ENCODE results near the gene MZB1. TPM values are rescaled to one million over a fixed set of nuclear protein-coding genes. Genes with fewer than 3 reads are reported as not detected.

The MZB1 gene
- total and polyA plus RNA-seq, 2 of the 13 experiments (the other 11 are each of a cell fraction or from before 2014, with no cell fraction given) = 0.31 to 0.40 TPM

- TF ChIP-seq, protein P1, sequence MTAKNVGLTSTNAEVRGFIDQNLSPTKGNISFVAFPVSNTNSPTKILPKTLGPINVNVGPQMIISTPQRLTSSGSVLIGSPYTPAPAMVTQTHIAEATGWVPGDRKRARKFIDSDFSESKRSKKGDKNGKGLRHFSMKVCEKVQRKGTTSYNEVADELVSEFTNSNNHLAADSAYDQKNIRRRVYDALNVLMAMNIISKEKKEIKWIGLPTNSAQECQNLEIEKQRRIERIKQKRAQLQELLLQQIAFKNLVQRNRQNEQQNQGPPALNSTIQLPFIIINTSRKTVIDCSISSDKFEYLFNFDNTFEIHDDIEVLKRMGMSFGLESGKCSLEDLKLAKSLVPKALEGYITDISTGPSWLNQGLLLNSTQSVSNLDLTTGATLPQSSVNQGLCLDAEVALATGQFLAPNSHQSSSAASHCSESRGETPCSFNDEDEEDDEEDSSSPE (CRISPR knock-in tag; IDR thresholded peaks at IDR 0.05) = no peak
- no peak for TF ChIP-seq MTF1 (CRISPR knock-in tag; IDR thresholded peaks at IDR 0.05)
- no peak for TF ChIP-seq CREB1 (IDR thresholded peaks at IDR 0.05)
- TF ChIP-seq CREB1 (CRISPR knock-in tag; IDR thresholded peaks at IDR 0.05) = no peak
- no peak for TF ChIP-seq SMAD9 (CRISPR knock-in tag; IDR thresholded peaks at IDR 0.05)
- TF ChIP-seq CREM (IDR thresholded peaks at IDR 0.05) = no peak
- TF ChIP-seq CREM (CRISPR knock-in tag; IDR thresholded peaks at IDR 0.05) = no peak
- no peak for TF ChIP-seq ZNF615 (CRISPR knock-in tag; IDR thresholded peaks at IDR 0.05; ENCODE audit: borderline replicate concordance)
- TF ChIP-seq TARDBP (CRISPR knock-in tag; IDR thresholded peaks at IDR 0.05) = no peak
- no peak for TF ChIP-seq NCOA5 (CRISPR knock-in tag; IDR thresholded peaks at IDR 0.05)
- no peak for TF ChIP-seq THAP8 (CRISPR knock-in tag; IDR thresholded peaks at IDR 0.05; ENCODE audit: borderline replicate concordance)
- TF ChIP-seq SOX6 (IDR thresholded peaks at IDR 0.05) = no peak
- peak; percentile 54 for TF ChIP-seq SOX6 (CRISPR knock-in tag; IDR thresholded peaks at IDR 0.05)
- TF ChIP-seq ZC3H13 (CRISPR knock-in tag; IDR thresholded peaks at IDR 0.05) = no peak
- TF ChIP-seq ATF1 (CRISPR knock-in tag; IDR thresholded peaks at IDR 0.05) = peak; percentile 39; the same call in 1 of the 2 replicates
- TF ChIP-seq SYNCRIP (IDR thresholded peaks at IDR 0.05; ENCODE audit: insufficient read depth, low read depth, low read length) = no peak
- no peak for TF ChIP-seq BRCA1 (CRISPR knock-in tag; IDR thresholded peaks at IDR 0.05)
- peak; percentile 86; the same call in 1 of the 2 replicates for TF ChIP-seq SP5 (CRISPR knock-in tag; IDR thresholded peaks at IDR 0.05; ENCODE audit: borderline replicate concordance, low read depth)
- no peak for TF ChIP-seq PCBP2 (optimal IDR thresholded peaks at IDR 0.05; ENCODE audit: low read depth, low read length, poor library complexity, severe bottlenecking)
- TF ChIP-seq ZNF343 (CRISPR knock-in tag; IDR thresholded peaks at IDR 0.05) = no peak
- TF ChIP-seq PCBP1 (IDR thresholded peaks at IDR 0.05; ENCODE audit: borderline replicate concordance, low read depth, low read length) = no peak
- TF ChIP-seq, protein P2, sequence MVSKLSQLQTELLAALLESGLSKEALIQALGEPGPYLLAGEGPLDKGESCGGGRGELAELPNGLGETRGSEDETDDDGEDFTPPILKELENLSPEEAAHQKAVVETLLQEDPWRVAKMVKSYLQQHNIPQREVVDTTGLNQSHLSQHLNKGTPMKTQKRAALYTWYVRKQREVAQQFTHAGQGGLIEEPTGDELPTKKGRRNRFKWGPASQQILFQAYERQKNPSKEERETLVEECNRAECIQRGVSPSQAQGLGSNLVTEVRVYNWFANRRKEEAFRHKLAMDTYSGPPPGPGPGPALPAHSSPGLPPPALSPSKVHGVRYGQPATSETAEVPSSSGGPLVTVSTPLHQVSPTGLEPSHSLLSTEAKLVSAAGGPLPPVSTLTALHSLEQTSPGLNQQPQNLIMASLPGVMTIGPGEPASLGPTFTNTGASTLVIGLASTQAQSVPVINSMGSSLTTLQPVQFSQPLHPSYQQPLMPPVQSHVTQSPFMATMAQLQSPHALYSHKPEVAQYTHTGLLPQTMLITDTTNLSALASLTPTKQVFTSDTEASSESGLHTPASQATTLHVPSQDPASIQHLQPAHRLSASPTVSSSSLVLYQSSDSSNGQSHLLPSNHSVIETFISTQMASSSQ (IDR thresholded peaks at IDR 0.05; ENCODE audit: low read depth) = no peak
- TF ChIP-seq, protein P2 (CRISPR knock-in tag; IDR thresholded peaks at IDR 0.05; ENCODE audit: borderline replicate concordance) = no peak
- TF ChIP-seq PPARG (CRISPR knock-in tag; conservative IDR thresholded peaks at IDR 0.05) = no peak
- TF ChIP-seq NPAS2 (CRISPR knock-in tag; IDR thresholded peaks at IDR 0.05; ENCODE audit: borderline replicate concordance) = no peak
- peak; percentile 64; the same call in 1 of the 2 replicates for TF ChIP-seq ZNF414 (CRISPR knock-in tag; IDR thresholded peaks at IDR 0.05)
- no peak for TF ChIP-seq HNRNPK (IDR thresholded peaks at IDR 0.05; ENCODE audit: low read depth, low read length, poor library complexity, severe bottlenecking)
Measured at GRCh38 chr5:139388198-139388821, 1.4 kb downstream of the MZB1 start (continued).
